Measurements from ENCODE around the gene SSNA1. TPM values are rescaled to one million over a fixed set of nuclear protein-coding genes. Genes with fewer than 3 reads are reported as not detected.

The SSNA1 gene
- total and polyA plus RNA-seq, 9 of the 15 experiments (the other 6 are each of a cell fraction or from before 2014, with no cell fraction given) = 1.9 to 130 (median 57.1) TPM

GRCh38 chr9:137226338-137227053, 38.0 kb downstream of the SSNA1 start:
- ChIA-PET CTCF (ENCODE audit: low intra/inter-chr PET ratio) (interaction anchor here (0.8 to 2.6 kb wide), 5 partner anchors 38 to 181 kb away, joined by 3 to 19 read pairs (median 5); partner anchors contain the start of genes ANAPC2, MAN1B1, NPDC1 and SSNA1), POLR2A (interaction anchor here (0.7 to 1.9 kb wide), 4 partner anchors 14 to 40 kb away, joined by 3 to 6 read pairs (median 4); partner anchors contain the start of genes ANAPC2, SSNA1 and TUBB4B)
- Histone ChIP-seq H2AFZ (ENCODE audit: low read depth, low read length) (no peak overlapping the region), H3K9ac (ENCODE audit: insufficient read depth in 1 of 2, low read depth in 2 of 2, low read length in 2 of 2) (peak overlapping the region in 1 of 2 experiments; percentile 81; a peak in 1 of 4 replicates), H3K79me2 (ENCODE audit: control insufficient read depth, insufficient read depth, low read length) (no peaks in the 10 kb centered on the region), H3K36me3 (ENCODE audit: control insufficient read depth, insufficient read depth, low read length) (no peaks in the 10 kb centered on the region), H3K9me1 (ENCODE audit: control insufficient read depth, insufficient read depth, low read length) (no peaks in the 10 kb centered on the region), H3K4me2 (ENCODE audit: insufficient read depth, low read length) (no peak overlapping the region), H4K20me1 (replicated peaks; ENCODE audit: control insufficient read depth, insufficient read depth, low read length) (no peaks in the 10 kb centered on the region), H3K27ac (ENCODE audit: extremely low read depth, low read depth, low read length) (no peak overlapping the region), H3K4me1 (replicated peaks in 1 of 2; ENCODE audit: control insufficient read depth in 2 of 2, insufficient read depth in 2 of 2, low read length in 2 of 2) (peaks cover 21 to 96% of the 10 kb centered on the region in 2 experiments), H3K27me3 (ENCODE audit: control insufficient read depth in 2 of 2, insufficient read depth in 2 of 2, low read length in 2 of 2) (no peaks in the 10 kb centered on the region), H3K9me3 (replicated peaks; ENCODE audit: control insufficient read depth, insufficient read depth, low read depth, low read length) (no peaks in the 10 kb centered on the region), H3K4me3 (no peak overlapping the region)
- FAIRE-seq (no peak), ATAC-seq (no peak), DNase-seq (ENCODE audit: extremely low read depth in 1 of 4, low spot score in 3 of 4) (no peak)
- intact Hi-C loops (cut with micrococcal nuclease) = loop anchor here (1.0 to 2.0 kb wide), 3 partner anchors 38 to 176 kb away; partner anchors contain the start of genes ANAPC2 and SSNA1
- no TSS peak for BruUV-seq (replicated peaks)
- peak; percentile 12 for TF ChIP-seq ZFP36 (IDR thresholded peaks at IDR 0.05; ENCODE audit: low read depth, low read length, partially characterized antibody)
- no peak for TF ChIP-seq RBM39 (optimal IDR thresholded peaks at IDR 0.05; ENCODE audit: low read depth, low read length)
- no peak for TF ChIP-seq ELF1 (tag; IDR thresholded peaks at IDR 0.05)
- 0 out of 2 replicates have a peak, but pooled peaks have one; percentile 2 for TF ChIP-seq RBFOX2 (IDR thresholded peaks at IDR 0.05; ENCODE audit: low read depth, low read length)
- TF ChIP-seq, protein P1, sequence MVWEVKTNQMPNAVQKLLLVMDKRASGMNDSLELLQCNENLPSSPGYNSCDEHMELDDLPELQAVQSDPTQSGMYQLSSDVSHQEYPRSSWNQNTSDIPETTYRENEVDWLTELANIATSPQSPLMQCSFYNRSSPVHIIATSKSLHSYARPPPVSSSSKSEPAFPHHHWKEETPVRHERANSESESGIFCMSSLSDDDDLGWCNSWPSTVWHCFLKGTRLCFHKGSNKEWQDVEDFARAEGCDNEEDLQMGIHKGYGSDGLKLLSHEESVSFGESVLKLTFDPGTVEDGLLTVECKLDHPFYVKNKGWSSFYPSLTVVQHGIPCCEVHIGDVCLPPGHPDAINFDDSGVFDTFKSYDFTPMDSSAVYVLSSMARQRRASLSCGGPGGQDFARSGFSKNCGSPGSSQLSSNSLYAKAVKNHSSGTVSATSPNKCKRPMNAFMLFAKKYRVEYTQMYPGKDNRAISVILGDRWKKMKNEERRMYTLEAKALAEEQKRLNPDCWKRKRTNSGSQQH (CRISPR knock-in tag; IDR thresholded peaks at IDR 0.05) = no peak
- no peak for TF ChIP-seq TCF7 (IDR thresholded peaks at IDR 0.05; ENCODE audit: borderline replicate concordance)
- 35% methylated on average over 15 of the region's 18 CpGs for WGBS (ENCODE audit: insufficient coverage, low coverage, missing lambda C conversion rate)
- in situ Hi-C loops (cut with MboI) = loop anchor here (5.0 to 25.0 kb wide), 3 partner anchors 39 to 439 kb away; partner anchors contain the start of genes ANAPC2, CCDC183, SSNA1 and TMEM141
